BE2C (cell line): Measurements from ENCODE around the gene PSPC1. TPM values are rescaled to one million over a fixed set of nuclear protein-coding genes. Genes with fewer than 3 reads are reported as not detected.
"Not testable (repeated sequence)": the region's sequence is repeated elsewhere in the genome, so short reads cannot be mapped to it uniquely, and the experiment has no call there.

Experiments used
- DNase-seq: peaks from one replicate; pipeline ENCODE4 v3.0.0-alpha.2; 2020
- H3K27me3 ChIP-seq: fragments of 250-450 bp; sonication (Bioruptor Pico); 2 replicates; pipeline ENCODE4 v1.5.1; 2020; ENCODE audit warnings: mild to moderate bottlenecking
- H3K36me3 ChIP-seq: fragments of 250-450 bp; sonication (Bioruptor Pico); 2 replicates; pipeline ENCODE4 v1.5.1; 2020; ENCODE audit warnings: mild to moderate bottlenecking
- H3K4me1 ChIP-seq: fragments of 250-450 bp; sonication (Bioruptor Pico); 2 replicates; pipeline ENCODE4 v1.5.1; 2020
- H3K4me3 ChIP-seq: 2 replicates; pipeline ENCODE4 v1.5.1; 2011; ENCODE audit warnings: low read depth, low read length
- H3K9me3 ChIP-seq: fragments of 250-450 bp; sonication (Bioruptor Pico); 2 replicates; pipeline ENCODE4 v1.5.1; 2020
- polyA plus RNA-seq: library from polyadenylated mRNA; unstranded; fragments of >200 nt; gene quantifications from one replicate; pipeline ENCODE4 v1.2.1, GENCODE V29; 2012; ENCODE audit warnings: low read depth, missing spikeins; ENCODE audit not compliant: insufficient read length, insufficient read depth
- TF ChIP-seq, protein P1 (sequence below): IDR thresholded peaks from 2 replicates; pipeline ENCODE4 v1.5.1; 2012; ENCODE audit warnings: mild to moderate bottlenecking, low read depth, low read length

The PSPC1 gene, protein sequence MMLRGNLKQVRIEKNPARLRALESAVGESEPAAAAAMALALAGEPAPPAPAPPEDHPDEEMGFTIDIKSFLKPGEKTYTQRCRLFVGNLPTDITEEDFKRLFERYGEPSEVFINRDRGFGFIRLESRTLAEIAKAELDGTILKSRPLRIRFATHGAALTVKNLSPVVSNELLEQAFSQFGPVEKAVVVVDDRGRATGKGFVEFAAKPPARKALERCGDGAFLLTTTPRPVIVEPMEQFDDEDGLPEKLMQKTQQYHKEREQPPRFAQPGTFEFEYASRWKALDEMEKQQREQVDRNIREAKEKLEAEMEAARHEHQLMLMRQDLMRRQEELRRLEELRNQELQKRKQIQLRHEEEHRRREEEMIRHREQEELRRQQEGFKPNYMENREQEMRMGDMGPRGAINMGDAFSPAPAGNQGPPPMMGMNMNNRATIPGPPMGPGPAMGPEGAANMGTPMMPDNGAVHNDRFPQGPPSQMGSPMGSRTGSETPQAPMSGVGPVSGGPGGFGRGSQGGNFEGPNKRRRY
- polyA plus RNA-seq, result 66.5 TPM

DNA sequence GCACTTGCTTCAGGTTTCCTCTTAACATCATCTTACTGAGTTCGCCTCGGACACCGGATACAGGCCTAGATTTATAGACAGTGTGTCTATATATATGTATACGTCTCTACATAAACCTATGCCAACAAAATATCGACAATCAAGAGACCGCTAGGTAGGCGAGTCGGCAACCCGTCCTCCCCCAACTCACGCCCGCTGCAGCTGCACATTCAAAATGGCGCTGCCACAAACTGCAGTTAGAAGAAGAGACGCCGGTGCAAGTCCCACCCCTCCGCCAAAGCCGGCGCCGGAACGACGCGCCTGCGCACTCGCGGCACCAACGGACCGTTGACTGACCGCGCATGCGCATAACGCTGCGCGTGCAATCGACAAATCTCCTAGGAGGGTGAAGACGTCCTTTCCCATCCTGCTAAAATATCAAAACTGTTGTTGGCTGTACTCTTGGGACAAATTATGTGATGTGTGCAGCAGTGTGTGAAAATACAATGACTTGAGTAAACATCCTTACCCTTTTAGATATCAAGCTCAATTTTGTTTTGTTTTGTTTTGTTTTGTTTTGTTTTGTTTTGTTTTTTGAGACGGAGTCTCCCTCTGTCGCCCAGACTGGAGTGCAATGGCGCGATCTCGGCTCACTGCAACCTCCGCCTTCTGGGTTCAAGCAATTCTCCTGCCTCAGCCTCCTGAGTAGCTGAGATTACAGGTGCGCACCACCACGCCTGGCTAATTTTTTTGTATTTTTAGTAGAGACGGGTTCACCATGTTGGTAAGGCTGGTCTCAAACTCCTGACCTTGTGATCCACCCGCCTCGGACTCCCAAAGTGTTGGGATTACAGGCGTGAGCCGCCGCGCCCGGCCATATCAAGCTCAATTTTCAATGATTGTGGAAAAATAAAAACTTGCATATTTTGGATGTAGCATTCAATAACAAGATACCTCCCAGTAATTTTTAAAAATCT is at the start of gene PSPC1:
TSS of gene PSPC1 (minus strand) at position 219 of the 956 bp plus-strand sequence. CDS start at position 31, 188 bp downstream.
- not testable (repeated sequence) for H3K9me3 ChIP-seq, H3K27me3 ChIP-seq, H3K4me1 ChIP-seq
- H3K4me3 ChIP-seq, result peak within 1 kb of the TSS; percentile 99
- peaks cover 15% of the 10 kb centered on the region for H3K36me3 ChIP-seq
- peak; percentile 97 for DNase-seq

DNA sequence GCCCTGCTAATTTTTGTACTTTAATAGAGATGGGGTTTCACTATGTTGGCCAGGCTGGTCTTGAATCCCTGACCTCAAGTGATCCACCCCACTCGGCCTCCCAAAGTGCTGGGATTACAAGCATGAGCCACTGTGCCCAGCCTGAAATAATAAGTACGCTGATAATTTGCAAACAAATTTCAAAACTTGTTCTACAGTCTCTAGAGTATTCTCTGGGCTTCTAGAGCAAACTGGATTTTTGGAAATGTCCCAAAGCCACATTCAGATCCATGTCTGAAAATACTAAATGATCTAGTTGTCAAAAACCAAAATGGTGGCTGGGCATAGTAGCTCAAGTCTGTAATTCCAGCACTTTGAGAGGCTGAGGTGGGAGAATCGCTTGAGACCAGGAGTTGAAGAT is 39.9 kb upstream of the PSPC1 start:
- Histone ChIP-seq H3K4me1 (no peaks in the 10 kb centered on the region), H3K4me3 (no peak overlapping the region), H3K27me3 (no peaks in the 10 kb centered on the region), H3K36me3 (peaks cover 25% of the 10 kb centered on the region), H3K9me3 (no peaks in the 10 kb centered on the region)
- DNase-seq, result no peak
- TF ChIP-seq, protein P1, sequence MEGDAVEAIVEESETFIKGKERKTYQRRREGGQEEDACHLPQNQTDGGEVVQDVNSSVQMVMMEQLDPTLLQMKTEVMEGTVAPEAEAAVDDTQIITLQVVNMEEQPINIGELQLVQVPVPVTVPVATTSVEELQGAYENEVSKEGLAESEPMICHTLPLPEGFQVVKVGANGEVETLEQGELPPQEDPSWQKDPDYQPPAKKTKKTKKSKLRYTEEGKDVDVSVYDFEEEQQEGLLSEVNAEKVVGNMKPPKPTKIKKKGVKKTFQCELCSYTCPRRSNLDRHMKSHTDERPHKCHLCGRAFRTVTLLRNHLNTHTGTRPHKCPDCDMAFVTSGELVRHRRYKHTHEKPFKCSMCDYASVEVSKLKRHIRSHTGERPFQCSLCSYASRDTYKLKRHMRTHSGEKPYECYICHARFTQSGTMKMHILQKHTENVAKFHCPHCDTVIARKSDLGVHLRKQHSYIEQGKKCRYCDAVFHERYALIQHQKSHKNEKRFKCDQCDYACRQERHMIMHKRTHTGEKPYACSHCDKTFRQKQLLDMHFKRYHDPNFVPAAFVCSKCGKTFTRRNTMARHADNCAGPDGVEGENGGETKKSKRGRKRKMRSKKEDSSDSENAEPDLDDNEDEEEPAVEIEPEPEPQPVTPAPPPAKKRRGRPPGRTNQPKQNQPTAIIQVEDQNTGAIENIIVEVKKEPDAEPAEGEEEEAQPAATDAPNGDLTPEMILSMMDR, result no peak

DNA sequence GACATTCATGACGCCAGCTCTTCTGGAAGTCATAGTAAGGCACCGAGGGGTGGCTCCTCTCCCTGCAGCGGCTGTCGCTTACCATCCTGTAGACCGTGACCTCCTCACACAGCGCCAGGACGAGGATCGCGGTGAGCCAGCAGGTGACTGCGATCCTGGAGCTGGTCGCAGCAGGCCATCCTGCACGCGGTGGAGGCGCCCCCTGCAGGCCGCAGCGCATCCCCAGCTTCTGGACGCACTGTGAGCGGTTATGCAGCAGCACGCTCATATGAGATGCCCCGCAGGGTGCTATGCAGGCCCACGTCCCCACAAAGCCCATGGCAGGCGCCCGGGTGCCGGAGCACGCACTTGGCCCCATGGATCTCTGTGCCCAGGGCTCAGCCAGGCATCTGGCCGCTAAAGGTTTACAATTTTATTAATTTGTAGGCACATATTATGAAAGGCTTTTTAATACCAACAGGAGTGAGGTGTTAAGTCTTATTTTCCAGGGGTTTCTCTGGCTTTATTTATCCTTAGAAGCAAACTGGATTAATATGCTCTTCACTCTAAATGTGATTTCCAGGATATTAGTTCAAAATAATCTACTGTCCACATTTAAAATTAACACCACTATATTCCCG is 35.6 kb upstream of the PSPC1 start:
- Histone ChIP-seq H3K9me3 (no peaks in the 10 kb centered on the region), H3K36me3 (peaks cover 10% of the 10 kb centered on the region), H3K27me3 (no peaks in the 10 kb centered on the region), H3K4me1 (no peaks in the 10 kb centered on the region), H3K4me3 (no peak overlapping the region)
- peak; percentile 52 for DNase-seq
- TF ChIP-seq, protein P1, result peak; percentile 59

DNA sequence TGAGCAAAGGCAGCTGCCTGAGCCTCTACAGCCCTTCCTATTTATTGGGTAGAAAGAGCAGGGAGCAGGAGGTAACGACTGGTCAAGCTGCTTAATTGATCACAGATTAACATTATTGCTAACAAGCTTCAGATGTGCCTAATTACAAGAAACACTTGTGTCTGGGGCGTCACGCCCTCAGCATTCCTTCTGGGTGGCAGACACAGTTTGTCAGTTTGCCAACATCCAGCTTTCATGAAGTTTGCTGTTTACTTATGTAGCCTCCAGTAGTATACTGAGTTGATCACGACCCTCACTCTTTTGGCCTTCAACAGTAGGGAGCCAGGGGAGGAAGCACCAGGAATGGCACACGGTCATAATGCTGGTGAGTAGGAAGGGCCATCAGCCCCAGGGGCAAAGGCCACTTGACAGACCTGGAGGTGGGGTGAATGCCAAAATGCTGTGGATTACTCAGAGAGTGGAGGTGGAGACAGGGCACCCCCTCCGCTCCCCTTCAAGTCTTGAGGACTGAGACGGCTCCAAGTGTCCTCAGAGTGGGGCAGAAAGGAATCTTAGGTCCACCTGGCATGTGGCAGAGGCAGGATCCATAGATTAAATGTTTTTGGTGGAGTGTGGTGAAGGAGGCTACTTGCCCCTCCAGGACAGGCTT is 34.9 kb upstream of the PSPC1 start:
- Histone ChIP-seq H3K4me3 (no peak overlapping the region), H3K9me3 (no peaks in the 10 kb centered on the region), H3K4me1 (no peaks in the 10 kb centered on the region), H3K27me3 (no peaks in the 10 kb centered on the region), H3K36me3 (peaks cover 10% of the 10 kb centered on the region)
- no peak for DNase-seq
- TF ChIP-seq, protein P1, result no peak

DNA sequence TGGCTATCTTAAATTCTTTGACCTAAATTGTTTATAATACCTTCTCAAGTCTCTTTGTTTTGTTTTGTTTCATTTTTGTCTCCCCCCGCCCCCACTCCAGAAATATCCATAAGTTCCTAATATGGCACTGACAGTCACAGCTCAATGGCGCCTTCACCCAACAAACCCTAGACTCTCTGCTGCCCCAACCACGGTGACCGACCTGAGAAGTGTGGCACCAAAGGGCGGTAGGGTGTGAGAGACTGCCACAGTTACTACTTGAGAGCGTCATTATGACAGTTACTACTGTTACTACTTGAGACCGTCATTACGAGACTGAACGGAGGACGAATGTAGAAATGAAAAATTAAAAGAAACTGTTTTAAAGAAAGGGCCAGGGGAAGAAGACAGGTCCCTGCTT is 34.4 kb upstream of the PSPC1 start:
- no peak for DNase-seq
- TF ChIP-seq, protein P1, result no peak

DNA sequence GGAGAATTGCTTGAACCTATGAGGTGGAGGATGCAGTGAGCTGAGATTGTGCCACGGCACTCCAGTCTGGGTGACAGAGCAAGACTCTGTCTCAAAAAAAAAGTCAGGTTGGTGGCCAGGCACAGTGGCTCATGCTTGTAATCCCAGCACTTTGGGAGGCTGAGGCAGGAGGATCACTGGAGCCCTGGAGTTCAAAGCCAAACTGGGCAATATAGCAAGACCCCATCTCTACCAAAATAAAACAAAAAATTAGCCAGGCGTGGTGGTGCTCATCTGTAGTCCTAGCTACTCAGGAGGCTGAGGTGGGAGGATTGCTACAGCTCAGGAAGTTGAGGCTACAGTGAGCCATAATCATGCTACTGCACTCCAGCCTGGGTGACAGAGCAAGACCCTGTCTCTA is 33.1 kb upstream of the PSPC1 start:
- not testable (repeated sequence) for H3K4me1 ChIP-seq, DNase-seq, H3K9me3 ChIP-seq, H3K27me3 ChIP-seq, H3K36me3 ChIP-seq, H3K4me3 ChIP-seq

More for the DNA sequence above, 34.4 kb upstream of the PSPC1 start:
- Histone ChIP-seq H3K4me3 (no peak overlapping the region), H3K9me3 (no peaks in the 10 kb centered on the region), H3K36me3 (peaks cover 10% of the 10 kb centered on the region), H3K27me3 (no peaks in the 10 kb centered on the region), H3K4me1 (no peaks in the 10 kb centered on the region)
